GM19099 (cell line): Measurements from ENCODE around the gene KIAA0513.

Experiments
- POLR2A ChIP-seq: IDR thresholded peaks from 3 replicates; pipeline ENCODE4 v1.6.1; 2011; ENCODE audit warnings: low read depth; ENCODE audit not compliant: insufficient read length; ENCODE audit errors: extremely low read depth

Gene KIAA0513

DNA sequence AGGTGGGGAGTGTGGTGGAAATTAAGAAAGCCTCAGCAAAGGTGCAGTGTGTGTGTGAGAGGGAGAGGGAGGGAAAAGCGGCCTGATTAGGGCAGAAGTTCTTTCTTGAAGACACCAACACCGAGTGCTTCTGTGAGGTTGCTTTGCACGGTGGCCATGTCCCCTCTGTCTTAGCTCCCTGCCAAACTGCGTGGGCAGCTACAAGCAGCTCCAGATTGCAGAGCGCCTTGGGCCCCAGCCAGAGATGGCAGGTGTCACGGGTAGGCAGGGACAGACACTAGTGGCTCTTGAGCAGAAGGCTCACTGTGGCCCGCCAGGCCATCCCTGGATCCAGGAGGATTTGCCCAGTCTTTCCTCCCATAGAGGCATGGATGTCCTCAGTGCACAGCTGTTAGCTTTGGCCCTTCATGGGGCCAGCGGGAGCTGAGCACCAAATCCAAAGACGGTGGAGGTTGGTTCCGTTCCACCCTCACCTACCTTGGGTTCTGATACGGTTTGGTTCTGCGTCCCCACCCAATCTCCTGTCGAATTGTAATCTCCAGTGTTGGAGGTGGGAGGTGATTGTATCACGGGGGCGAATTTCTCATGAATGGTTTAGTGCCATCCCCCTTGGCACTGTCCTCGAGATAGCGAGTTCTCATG lies 21.4 kb downstream of the KIAA0513 start:
- TF ChIP-seq POLR2A, result no peak

DNA sequence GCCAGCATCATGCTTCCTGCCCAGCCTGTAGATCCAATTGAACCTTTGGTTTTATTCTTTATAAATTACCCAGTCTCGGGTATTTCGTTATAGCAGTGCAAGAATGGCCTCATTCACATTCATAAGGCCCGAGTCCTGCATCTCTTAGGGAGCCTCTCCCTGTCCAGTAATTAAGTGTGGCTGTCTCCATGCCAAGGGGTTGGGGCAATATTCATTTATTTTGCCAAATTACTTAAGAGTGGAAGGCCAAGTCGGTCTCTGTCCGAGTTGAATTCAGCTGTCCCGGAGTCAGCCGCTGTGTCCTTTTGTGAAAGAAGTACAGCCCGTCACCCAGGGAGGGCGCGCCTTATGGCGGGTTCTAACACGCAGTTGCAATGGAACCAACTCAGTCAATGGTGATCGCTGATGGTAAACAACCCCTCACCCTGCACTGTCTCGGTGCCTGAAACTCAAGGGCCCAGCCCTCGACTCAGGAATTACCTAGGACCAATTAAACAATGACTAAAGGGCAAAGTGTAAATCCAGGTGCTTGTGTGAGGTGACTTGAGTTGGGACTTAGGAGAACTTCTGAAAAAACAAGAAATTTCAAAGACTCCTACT lies 22.2 kb downstream of the KIAA0513 start:
- TF ChIP-seq POLR2A, result no peak

DNA sequence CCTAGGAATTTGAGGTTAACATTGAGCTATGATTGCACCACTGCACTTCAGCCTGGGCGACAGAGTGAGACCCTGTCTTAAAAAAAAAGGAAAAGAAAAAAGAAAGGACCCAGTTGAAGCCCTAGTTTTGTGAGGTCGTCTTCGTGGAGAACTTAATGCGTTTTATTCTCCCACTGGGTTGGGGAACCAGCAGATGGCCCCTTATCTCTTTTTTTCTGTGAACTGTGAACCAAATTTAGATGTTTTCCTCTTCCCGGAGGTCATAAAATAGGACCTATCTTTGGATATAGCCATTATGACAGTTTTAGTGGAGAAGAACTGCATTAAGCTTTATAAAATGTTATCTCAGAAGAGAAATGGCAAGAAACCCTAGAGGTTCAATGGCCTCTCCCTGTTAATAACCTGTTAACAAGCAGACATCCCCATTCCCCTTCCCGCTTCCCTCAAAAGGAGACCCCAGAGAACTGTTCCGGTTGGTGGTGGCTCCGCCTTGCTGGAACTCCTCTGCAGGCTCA lies 23.5 kb downstream of the KIAA0513 start:
- TF ChIP-seq POLR2A, result no peak

DNA sequence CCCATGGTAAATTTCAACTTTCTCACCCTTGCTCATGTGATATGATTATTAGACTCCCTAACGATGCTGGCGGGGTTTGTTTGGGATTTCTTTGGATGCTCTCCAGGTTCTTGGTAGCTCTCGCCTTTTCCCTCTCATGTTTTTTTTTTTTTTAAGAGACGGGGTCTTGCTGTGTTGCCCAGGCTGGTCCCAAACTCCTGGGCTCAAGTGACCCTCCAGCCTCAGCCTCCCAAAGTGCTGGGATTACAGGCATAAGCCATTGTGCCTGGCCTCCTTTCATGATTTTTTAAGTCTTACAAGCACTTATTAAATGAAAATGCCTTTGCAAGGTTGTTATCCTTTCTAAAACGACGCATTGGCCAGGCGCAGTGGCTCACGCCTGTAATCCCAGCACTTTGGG lies 24.1 kb downstream of the KIAA0513 start:
- TF ChIP-seq POLR2A, result no peak

DNA sequence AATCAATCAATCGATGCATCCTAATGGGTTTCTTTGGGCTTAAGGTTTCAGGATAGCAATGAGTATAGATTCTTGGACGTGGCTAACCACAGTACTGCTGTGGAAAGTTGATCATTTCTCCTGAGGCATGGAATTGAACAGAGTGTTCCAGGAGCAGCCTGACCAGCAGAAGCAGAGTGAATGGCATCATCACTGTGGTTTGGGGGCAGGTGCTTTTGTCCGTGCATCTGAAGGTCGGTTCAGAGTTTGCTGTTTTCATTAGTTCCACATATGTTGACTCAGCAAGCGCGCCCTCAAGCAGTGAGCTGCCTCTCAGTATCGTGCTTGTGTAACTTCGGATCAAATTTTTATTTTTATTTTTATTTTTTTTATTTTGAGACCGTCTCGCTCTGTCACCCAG lies 24.9 kb downstream of the KIAA0513 start:
- TF ChIP-seq POLR2A, result no peak

DNA sequence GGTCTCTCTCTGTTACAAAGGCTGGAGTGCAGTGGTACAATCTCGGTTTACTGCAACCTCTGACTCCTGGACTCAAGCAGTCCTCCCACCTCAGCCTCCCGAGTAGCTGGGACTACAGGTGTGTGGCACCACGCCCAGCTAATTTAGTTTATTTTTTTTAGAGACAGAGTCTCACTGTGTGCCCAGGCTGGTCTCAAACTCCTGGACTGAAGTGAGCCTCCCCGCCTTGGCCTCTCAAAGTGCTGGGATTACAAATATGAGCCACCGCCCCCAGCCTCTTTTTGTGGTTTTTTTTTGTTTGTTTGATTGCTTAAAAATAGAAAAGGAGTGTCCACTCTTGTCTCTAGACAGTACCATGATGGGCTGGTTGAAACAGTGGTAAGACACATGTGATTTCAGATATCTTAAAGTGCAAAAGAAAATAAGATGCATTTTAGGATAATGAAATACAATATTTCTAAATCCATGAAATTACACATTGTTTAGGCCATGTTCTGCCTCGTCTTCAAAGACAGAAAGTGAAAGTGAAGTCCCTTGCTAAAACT lies 27.4 kb downstream of the KIAA0513 start:
- TF ChIP-seq POLR2A, result no peak

DNA sequence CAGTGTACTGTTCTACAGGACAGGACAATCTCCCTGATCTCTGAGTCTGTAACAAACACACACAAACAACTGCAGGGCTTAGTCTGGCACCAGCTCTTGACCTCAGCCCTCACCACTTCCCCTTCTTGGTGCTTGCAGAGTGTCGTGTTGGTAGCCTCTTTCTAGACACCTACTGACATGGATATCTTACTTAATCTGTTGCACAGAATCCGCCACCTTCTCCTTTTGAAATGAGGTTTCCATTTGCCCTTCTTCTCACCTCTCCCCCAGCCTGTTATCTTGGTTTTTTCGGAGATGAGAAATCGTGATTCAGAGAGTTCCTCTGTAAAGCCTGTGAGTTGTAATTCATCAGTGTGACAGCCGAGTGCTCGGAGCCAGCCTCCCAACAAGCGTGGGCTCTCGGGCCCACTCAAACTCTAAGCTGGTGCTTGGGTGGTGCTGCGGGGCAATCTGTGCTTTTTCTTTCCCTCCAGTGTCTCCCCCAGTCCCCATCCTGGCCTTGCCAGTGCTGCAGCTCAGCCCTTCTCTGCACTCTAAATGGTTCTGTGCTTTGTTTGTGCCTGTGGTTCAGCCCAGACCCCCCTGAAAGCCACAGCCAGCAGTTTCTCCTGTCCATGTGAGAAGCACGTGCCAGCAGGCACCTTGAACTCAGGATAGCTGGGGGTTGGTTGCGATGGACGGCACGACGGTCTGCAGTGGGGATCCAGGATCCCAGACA lies 28.1 kb downstream of the KIAA0513 start:
- no peak for TF ChIP-seq POLR2A

DNA sequence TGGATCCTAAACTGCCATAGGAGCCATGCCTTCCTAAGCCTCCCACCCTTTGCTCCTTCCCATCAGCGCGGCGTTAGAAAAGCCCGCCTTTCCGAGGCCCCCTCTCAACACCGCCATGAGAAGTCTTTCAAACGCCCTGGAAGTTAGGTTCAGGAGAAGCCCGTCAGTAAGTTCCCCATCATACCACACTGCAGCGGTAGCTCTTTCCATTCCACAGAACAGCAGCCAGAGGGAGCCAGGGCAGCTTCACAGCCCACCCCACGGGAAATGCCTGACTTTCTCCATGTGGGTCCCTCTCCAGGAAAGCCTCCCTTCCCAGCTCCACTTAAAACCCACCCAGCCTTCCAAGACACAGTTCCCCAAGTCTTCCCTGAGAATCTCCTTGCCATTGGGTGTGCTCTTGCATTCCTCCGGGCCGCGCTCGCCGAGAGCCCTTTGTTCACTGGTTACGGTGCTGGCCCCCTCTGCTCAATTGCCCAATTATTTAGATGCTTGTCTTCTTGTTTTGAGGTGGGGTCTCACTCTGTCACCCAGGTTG lies 28.7 kb downstream of the KIAA0513 start:
- TF ChIP-seq POLR2A, result no peak

DNA sequence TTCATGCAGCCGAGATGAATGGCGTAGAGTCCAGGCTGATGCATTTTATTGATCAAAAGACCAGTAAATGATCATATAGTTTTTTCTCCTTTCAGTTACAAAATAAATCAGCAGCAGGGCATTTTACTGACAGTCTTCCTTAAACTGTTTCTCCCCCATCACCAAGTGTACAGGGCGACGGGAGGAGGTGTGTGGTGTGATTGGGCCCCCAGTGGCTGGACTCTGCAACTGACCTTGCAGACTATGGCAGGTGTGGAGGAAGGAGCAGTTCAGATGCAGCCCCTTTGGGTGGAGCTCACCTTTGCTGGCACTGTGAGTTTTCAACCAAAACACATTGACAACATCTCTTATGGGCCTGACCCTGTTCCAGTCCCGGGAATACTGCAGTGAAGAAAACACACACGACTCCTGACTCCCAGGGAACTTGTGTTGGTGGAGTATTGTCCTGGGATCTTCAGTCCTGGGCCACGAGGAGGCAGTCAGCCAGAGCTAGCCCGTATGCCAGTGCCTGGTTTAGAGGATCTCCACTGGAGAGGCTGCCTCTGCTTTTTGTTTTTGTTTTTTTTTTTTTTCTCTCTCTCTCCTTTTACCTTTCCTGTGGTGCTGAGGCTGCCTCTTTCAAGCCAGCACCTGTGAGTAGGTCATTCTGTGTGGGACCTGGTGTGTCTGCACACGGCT lies 29.8 kb downstream of the KIAA0513 start:
- no peak for TF ChIP-seq POLR2A

DNA sequence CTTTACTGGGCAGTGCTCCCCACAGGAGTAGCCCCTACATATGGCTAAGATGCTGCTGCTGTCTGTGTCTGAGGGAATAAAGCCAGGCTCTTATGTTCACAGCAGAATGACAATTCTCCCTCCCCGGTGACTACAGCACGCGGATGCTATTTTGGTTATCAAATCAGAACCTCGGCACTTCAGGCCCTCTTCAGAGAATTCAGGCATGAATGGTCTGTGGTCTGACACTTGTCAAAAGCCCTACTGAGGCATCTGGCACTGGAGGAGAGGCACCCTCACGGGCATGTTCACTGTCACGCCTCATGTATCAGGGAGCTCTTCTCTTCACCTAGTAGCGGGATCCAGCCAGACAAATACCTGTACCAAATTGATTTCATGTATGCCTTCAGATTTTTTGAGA lies 30.4 kb downstream of the KIAA0513 start:
- no peak for TF ChIP-seq POLR2A

DNA sequence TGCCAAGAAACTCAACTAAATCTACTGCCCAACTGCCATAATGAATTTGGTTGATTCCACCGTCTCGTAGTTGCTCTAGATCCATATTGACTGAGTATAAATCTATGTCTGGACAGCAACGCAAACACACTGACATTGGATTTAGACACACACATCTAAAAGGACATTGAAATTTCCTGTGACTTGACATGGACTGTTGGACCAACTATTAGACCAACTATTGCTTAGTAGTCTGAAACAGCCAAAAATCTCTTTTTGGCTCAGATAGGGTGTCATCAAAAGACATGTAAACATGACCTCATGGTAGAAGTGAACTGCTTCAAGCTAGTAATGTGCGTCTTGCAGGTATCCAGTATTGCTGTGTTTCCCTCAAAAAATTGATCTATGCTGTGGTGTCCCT lies 31.3 kb downstream of the KIAA0513 start:
- TF ChIP-seq POLR2A, result no peak

DNA sequence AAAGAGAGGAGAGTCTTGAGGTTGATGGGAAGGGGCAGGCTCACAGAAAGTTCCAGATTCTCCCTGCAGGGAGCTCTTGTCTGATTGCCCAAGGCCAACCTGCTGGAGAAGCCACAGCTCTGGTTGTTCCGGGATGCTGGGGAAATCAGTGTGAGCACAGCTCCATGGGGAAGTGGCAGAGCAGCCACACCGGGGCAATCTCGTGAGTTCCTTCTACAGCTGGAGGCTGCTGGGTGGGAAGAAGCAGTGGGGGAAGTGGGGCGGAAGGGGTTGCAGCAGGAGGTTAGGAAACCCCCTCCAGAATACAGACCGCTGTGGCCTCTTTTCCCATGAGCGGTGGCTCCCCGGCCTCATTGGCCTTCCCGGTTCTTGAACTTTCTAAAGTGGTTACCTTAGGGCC lies 34.0 kb downstream of the KIAA0513 start:
- no peak for TF ChIP-seq POLR2A

DNA sequence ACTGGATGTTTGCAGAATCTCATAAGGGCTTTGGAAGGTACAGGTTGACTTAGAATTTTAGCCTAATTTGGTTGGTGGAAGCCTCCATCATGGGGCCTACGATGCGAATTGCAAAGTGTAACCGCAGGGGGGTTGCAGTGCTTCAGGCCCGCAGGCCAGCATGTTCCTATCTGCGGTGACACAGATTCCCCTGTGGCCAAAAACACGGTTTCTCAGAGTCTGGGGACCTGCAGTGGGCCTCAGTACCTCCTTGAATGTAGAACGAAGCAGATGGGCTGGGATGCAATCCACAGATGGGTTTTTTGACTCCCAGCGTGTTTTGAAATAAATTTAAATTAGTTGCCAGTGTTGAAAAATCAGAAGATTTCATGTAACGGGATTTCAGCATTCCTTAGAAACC lies 34.7 kb downstream of the KIAA0513 start:
- TF ChIP-seq POLR2A, result no peak

DNA sequence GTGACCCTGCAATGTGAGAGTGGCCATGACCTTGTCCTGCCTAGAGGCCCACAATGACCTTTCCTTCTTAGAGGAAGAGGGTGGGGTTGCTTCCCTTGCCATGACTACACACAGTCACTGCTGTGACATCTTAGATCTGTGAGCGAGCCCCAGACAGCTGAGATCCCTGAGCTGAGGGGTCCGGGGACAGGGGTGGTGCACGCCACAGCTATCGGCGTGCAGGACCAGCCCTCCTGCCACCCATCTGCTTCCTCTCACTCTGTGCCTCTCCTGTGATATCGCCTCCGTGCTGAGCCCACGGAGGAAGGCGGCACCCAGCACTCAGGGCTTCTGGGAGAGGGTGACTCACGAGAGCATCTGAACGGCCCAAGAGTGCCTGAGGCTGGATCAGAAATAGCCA lies 35.2 kb downstream of the KIAA0513 start:
- TF ChIP-seq POLR2A, result no peak

DNA sequence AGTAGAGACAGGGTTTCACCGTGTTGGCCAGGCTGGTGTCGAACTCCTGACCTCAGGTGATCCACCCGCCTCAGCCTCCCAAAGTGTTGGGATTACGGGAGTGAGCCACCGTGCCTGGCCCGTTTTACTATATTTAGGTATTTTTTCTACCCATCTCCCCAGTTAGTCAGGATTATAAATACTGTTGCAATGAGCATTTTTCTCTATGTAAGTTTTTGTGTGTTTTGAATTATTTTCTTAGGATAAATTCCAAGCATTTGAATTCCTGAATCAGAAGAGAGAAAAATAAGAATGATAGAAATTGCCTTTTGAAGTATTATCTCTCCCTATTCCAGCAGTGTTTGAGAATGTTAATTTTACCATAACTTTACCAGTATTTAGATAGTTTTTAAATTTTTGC lies 36.6 kb downstream of the KIAA0513 start:
- TF ChIP-seq POLR2A, result no peak
